AG09319 (cell line): ENCODE data around the gene NANOS1.

ENCODE experiments used
- DNase-seq: peaks from one replicate; pipeline ENCODE4 v3.0.0-alpha.2; 2010; ENCODE audit warnings: low read depth; ENCODE audit errors: extremely low read depth
- CTCF ChIP-seq: IDR thresholded peaks from 2 replicates; pipeline ENCODE4 v1.5.1; 2011; ENCODE audit warnings: low read depth, mild to moderate bottlenecking, inconsistent platforms, low read length, moderate library complexity

NANOS1 gene

GRCh38 chr10:118997379-118997778 lies 32.1 kb upstream of the NANOS1 start:
- TF ChIP-seq CTCF: no peak
- DNase-seq: no peak

GRCh38 chr10:118998183-118998582 lies 31.3 kb upstream of the NANOS1 start:
- no peak for TF ChIP-seq CTCF
- no peak for DNase-seq

- TF ChIP-seq CTCF: no peak
- DNase-seq: no peak
These were observed 27.6 kb upstream of the NANOS1 start for GRCh38 chr10:119001717-119002500.

- no peak for TF ChIP-seq CTCF
- no peak for DNase-seq
These were observed 25.8 kb upstream of the NANOS1 start for GRCh38 chr10:119003572-119004289.

- TF ChIP-seq CTCF: no peak
- DNase-seq: no peak
These were observed 24.0 kb upstream of the NANOS1 start for GRCh38 chr10:119005362-119006043.

- peak; percentile 89 for DNase-seq
- peak; percentile 11 for TF ChIP-seq CTCF
These were observed 22.9 kb upstream of the NANOS1 start for GRCh38 chr10:119006451-119007210.
